GM18507 (cell line): ENCODE results near the gene TAS1R2.
"Not testable (repeated sequence)": the region's sequence is repeated elsewhere in the genome, so short reads cannot be mapped to it uniquely, and the experiment has no call there.

Experiments used
- DNase-seq: peaks from one replicate; pipeline ENCODE4 v3.0.0; 2011; ENCODE audit warnings: low read depth; ENCODE audit not compliant: insufficient read length; ENCODE audit errors: extremely low spot score
- FAIRE-seq: peaks from 2 replicates; lab custom pipeline; 2011; peaks lifted over from hg19 to GRCh38; lab: Jason Lieb, UNC

The TAS1R2 gene

DNA sequence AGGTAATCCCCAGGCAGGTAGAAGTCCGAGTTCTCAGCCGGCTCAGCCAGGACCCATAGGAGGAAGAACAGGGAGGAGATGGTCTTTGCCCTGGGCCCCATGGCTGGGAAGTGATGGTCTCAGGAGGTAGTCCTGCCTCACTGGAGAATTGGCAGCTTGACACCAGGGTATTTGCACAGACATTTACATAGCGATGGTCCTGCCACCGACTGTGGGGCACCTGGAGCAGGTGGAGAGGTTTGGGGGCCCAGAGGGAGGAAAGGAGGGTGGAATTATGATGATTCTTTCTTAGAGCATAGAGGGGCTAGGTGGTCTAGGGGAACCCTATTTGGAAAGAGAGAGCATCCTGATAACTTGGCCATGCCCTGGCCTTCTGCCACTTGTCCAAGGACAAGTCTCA lies at the start of gene TAS1R2:
Gene TAS1R2, minus strand, starts transcription at position 101 of the 400 bp plus-strand sequence. Its CDS starts 0 bp downstream, at position 101.
- FAIRE-seq (no peak), DNase-seq (no peak)

DNA sequence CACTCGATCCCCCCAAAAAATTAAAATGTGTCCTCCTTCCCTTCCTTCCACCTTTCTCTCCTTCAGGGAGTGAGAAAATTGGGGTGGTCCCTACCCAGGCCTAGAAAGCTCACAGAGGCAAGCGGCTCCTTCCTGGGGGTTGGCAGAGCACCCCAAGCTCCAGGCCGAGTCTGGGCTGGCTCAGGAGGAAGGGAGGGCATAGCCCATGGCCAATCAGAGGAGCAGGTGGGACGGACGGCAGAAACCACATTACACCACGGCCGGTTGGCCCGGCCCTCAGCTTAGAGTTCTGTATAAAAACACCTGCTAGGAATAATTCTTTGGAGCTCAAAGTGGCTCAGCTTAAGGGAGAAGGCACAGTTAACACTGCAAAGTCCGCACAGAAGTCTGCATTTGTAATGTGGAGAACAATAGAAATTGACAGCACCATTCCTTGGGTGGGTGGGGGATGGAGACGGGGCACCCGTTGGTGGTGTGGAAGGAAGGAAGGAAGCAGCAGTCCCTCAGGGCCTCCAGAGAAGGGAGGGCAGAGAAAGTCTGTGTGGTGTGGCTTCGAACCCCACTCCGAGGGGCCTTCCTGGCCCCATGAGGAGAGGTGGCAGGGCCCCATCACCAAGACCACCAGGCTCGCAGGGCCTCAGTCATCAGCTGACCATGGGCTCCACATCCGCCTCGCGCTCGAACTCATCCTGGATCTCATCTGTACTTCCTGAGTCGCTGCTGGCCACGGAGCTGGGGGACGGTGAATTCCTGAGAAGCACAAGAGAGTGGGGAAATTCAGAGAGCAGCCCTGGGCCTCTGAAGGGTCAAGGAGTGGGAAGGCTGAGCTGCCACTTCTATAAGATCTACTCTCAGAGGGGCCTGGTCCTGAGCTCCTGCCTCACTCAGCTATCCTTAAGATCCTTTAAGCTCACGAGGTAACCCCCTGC lies 48.7 kb upstream of the TAS1R2 start:
- FAIRE-seq, result no peak

DNA sequence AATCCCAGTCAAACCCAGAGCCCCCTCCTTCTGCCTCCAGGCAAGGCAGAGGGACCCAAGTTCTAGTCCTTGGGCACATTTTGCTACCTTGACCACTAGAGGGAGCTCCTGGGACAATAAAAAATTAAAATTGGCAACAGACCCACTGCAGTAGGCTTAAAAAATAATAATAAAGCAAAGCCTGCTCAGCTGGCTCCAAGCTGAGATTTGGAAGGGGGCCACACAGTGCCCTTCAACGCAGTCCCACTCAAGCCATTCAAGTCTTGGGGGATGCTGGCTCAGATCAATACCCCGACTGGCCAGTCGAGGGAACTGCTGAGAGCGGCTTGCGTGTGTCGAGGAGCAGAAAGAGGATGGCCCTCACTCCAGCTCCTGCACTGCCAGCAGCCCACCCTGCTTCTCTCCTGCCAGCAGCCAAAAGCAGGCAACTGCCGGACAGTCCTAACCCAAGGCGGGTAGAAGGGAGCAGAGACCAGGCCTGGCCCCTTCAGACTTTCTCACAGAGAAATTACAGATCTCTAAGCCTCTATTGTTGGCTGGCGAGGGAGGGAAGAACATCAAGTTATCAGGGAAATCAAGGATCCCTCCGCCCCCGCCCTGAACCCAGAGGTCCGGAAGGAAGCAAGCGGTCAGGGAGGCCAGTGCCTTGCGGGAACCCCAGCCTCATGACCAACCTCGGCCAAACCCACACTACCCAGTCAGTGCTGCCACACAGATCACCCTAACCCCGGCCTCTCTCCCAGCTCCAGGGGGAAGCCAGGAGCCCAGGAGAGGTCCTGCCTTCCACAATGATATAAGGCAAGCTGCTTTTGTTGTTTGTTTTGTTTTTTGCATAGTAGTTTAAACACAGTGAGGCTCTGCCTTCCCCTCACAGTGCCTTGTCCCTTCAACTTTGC lies 47.8 kb upstream of the TAS1R2 start:
- DNase-seq (no peak), FAIRE-seq (peak; percentile 62)

More for the DNA sequence above, 48.7 kb upstream of the TAS1R2 start:
- no peak for DNase-seq

DNA sequence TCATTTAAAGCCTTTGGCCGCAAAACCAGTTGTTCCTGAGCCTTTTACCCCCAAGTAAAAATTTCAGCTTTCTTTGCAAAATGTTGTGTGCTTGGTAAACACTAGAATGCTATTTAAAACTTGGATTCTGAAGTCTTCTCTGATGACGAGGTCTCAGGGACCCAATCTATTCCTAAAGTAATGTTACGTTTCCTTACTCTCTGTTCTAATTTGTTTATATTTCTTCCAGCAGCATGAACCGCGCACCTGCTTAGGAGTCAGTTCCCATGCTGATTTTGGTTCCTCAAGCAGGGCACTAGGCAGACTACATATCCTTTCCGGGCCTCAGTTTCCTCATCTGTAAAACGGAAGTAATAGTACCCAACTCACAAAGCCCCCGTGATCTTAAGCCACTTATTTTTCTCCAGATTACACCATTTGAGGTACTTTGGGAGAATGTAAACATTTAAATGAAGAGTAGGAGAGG lies 43.9 kb upstream of the TAS1R2 start:
- DNase-seq (no peak), FAIRE-seq (no peak)

DNA sequence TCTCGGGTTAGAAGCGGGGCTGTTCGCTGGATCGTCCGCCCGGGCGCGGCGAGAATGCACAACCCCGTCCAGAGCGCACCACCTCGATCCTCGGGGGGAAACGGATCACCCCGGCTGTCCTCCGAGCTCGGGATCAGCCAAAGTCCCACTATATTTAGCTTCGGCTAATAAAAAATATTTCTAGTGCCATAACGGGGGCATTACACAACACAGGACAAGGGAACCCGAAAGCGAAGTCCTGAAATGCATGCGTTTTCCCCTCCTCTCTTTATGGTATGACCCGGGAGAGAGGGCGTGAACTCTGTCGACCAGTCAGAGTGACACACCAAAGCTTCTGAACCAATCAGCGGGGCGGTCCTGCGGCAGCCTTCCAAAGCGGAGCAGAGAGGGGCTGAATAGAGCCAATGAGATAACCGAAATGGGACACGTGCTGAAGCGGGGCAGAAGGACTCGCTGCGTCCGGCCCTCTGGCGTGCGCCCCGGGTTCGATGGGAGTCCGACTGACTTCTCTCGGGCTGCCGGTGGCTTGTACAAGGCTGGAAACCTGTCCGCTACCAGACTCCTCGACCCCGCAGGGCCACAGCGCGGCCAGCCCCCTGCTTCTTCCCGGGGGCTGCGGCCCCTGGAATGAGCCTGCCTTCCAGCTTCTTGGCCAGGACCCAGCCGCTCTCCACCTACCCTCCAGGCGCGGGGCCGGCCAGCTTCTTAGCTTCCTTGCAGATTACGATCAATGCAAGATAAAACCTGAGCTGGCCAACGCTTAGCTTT lies 43.2 kb upstream of the TAS1R2 start, which contains the start of gene ALDH4A1:
Gene ALDH4A1, minus strand, starts transcription at position 33 of the 768 bp plus-strand sequence. Its CDS starts 32 bp downstream, at position 1.
- FAIRE-seq, result peak; percentile 100

DNA sequence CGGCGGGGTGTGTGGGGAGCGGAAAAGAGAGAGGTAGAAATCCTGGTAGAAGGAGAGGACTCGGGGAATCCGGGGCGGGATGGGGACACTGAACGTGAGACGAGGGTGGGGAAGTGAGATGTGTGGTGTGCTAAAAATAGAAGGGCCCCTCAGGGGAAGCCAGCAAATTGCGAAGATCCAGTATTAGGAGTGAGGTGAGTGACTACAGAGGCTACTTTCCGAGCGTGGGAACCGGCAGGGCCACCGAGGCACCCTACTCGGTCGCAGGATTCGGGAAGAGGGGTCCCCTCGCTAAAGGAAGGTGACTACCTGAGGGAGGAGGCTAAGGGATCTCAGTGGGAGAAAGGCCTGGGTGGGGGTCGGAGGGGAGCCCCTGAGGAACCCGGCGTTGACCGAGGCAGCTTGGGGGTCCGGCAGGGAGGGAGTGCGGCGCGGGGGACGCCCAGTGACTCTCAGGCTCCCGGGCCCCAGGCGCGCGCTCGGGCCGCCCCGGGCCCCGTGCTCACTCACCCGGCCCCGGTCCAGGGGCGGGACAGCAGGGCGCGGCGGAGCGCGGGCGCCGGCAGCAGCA lies 42.6 kb upstream of the TAS1R2 start:
- FAIRE-seq (no peak), DNase-seq (no peak)

More for the DNA sequence above, 43.2 kb upstream of the TAS1R2 start, which contains the start of gene ALDH4A1:
- peak; percentile 97 for DNase-seq

DNA sequence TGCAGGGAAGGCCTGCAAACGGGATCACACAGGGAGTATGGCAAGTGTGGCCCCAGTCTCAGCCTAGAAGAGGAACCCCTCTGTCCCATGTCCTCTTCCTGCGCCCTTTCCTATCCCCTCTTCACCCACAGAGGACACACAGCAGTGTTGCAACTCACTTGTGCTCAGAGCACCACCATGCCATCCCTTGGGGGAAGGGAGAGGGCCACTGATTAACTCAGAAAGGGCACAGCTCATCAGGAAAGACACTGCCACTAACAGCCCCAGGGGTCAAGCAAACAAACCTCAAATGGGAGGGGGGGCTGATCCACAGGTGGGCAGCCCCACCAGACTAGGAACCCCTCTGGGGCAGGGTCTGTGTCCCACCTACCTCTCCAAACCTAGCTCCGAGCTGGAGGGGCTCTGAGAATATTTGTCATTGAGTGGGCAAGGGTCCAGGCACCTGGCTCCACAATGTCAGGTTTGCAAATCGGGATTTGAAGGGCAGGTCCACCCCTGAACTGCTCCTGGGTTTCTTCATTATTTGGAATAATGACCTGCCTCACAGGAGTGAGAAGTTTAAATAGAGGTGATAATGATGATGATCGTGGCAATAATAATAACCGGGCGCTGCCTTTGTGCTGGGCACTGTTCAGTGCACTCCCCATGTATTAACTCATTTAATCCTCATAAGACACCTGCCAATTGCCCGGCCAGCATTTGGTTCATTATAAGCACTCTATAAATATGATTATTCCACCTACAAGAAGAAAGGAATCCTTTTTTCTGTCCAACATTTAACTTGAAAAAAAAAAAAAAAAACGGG lies 41.9 kb upstream of the TAS1R2 start:
- no peak for FAIRE-seq
- no peak for DNase-seq

DNA sequence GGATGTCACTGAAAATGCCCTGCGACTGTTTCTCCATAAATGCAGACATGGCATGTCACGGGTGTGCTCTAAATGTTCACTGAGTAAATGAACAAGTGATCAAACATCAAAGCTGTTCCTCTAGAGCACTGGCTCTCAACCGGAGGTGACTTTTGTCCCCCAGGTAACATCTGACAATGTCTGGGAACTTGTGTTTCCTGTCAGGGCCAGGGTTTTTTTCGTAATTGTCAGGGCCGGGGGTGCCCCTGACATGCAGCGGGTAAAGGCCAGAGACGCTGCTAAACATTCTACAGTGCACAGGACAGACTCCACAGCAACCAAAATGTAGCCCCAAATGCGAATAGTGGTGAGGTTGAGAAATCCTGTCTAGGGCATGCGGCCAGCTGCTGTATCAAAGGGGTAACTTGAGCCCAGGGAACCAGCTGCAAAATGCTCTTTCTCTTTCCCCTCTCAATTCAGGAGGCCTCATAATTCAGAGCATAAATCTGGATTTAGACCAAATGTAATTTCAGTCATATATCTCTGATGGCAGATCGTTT lies 40.9 kb upstream of the TAS1R2 start:
- DNase-seq (no peak), FAIRE-seq (no peak)

DNA sequence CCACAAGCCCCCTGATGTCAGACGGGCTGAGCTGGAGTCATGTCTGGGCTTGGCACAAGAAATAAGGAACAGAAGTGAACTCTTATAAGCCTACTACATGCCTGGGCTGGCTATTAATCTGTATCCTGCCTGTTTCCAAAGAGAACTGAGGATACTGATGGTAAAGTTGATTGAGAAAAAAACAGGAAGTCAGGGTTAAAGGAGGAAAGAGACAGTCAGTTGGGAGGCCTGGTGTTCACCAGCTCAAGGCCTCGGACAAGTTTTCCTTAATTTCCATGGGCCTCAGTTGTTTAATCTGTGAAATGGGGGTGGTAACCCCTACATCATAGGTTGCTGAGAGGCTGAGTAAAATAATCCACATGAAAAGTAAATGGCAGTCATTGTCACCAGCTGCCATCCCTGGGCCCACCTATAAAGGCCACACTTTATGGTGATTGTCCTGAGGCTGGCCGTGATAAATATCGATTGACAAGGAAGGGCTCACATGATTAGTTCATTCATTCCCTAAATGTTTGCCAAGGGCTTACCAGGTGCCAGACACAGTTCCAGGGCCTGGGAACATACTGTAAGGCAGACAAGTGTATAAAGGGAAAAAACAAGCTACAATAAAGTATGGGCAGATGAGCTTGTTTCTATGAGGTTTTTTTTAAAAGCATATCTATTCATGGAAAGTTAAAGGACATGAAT lies 40.0 kb upstream of the TAS1R2 start:
- no peak for DNase-seq
- FAIRE-seq, result no peak

DNA sequence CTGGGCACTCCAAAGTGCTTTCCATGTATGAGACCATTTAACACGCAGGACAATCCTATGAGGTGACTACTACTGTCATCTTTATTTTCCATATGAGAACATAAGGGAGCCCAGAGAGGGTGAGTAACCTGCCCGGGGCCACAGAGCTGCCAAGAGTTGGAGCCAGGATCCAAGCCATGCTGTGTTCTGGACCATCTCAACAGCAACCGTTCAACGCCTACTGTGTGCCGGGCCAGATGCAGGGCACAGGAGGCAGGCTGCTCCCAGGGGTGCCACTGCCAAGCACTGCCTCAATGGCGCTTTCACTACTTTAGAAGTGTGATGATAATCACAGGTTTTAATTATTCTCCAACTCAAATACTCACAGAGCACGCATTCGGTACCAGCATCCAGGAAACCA lies 39.1 kb upstream of the TAS1R2 start:
- no peak for DNase-seq
- FAIRE-seq, result no peak

DNA sequence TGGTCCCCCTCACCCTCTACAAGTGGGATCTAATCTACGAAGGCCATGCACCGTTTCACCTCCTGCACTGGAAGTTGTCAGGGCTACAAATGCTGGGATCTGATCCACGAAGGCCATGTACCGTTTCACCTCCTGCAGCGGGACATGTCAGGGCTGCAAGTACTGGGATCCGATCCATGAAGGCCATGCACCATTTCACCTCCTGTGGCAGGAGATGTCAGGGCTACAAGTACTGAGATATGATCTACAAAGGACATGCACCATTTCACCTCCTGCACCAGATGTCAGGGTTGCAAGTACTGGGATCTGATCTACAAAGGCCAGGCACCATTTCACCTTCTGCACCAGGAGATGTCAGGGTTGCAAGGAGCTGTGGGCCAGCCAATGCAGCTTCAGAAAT lies 35.9 kb upstream of the TAS1R2 start:
- no peak for FAIRE-seq
- DNase-seq, result no peak

DNA sequence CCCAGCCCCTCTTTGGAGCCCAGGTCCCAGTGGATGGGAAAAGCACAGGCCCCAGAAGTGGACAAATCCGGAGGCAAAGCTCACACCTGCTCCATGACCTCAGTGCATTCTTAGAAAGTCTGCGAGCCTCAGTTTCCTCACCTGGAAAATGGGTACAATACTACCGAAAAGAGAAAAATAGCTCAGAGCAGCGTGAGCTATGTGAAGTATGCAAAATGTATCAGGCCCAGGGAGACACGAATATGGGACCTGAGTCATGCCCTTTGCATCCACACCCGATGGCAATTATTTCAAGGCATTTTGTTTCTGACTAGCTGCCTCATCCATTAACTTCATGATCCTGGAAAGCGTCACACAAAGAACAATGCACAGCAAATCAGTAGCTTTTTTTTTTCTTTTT lies 33.7 kb upstream of the TAS1R2 start:
- DNase-seq (no peak), FAIRE-seq (no peak)

DNA sequence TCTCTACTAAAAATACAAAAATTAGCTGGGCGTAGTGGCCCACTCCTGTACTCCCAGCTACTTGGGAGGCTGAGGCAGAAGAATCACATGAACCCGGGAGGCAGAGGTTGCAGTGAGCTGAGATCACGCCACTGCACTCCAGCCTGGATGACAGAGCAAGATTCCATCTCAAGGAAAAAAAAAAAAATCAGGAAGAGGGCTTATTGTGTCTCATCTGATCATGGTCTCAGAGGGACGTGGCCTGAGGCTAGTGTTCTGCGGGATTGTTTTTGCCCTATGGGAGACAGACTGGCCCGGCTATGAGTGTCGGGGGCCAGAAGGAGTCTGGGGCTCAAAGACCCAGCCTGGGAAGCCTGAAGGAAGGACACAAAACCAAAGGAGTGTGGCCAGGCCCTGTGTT lies 32.4 kb upstream of the TAS1R2 start:
- not testable (repeated sequence) for FAIRE-seq, DNase-seq

DNA sequence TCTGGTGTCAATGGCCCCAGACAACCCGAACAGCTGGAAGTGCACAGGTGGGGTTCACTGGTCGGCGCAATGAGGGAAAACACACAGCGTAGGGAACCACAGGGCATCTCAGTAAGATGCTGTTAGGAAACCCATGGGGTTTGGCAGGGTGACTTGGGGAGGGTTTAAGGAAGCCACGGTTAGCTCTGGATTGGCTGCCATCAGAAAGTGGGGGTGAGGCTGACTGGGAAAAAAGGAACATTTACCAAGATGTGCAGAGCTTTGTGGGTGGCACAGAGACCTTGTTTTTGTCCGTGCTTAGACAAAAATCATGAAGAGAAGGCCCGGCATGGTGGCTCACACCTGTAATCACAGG lies 31.9 kb upstream of the TAS1R2 start:
- DNase-seq (no peak), FAIRE-seq (no peak)

DNA sequence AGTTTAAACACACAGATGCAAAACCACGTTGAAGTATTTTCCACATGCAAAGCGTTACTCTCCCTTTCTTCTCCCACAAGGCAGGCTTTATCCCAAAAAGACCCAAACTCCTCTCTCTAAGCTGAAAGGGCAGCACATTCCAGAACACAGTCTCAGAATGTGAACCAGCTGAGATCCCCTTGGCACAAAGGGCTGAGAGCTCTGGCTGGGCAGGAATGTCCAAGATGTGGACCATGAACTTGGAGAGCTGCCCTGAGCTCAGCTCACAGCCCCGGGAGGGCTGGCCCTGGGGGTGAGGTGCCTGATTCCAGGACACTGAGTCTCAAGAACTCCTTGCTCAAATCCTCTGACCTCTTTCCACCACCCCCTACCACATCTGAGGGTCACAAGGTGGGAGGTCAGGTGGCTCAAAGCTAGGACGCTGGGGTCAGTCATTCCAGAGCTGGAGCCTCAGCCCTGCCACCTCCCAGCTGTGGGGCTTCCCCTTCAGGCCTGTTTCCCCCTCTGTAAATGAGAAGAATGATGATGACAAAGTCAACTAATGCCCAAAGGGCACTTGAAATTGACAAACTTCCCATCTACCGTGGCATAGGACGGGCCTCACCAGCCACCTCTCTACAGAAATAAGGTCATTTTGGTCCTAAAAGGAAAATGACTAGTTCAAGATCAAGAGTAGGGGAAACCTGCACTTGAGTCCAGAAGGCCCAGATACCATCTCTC lies 31.4 kb upstream of the TAS1R2 start:
- no peak for FAIRE-seq

DNA sequence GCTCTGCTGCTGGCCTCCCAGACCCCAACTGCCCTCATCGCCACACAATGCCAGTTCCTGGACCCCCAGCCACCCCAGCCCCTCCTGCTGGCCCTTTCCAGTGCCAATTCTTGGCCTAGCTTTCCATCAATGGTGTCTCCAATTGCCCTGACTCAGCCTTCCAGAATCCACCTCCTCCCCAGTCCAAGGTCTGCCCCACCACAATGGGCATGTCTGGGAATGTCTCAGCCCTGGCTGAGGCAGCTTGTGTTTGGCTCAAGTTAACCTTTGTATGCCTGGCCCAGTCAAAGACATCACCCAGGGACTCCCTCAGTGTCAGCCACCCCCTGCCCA lies 26.5 kb upstream of the TAS1R2 start:
- DNase-seq, result no peak
- no peak for FAIRE-seq

More for the DNA sequence above, 31.4 kb upstream of the TAS1R2 start:
- no peak for DNase-seq
